HG02884 (cell line): ENCODE measurements around the gene CHD2.
"Not testable (repeated sequence)": the region's sequence is repeated elsewhere in the genome, so short reads cannot be mapped to it uniquely, and the experiment has no call there.

Experiments used
- ATAC-seq: cut with Tn5 transposase; IDR thresholded peaks from one replicate; pipeline ENCODE4 v1.9.1; 2021; ENCODE audit warnings: mild to moderate bottlenecking, moderate library complexity; ENCODE audit not compliant: unreplicated experiment

CHD2 gene

GRCh38 chr15:93060336-93061248 is 160.5 kb downstream of the CHD2 start:
- no peak for ATAC-seq

- not testable (repeated sequence) for ATAC-seq
Measured at GRCh38 chr15:93062628-93063261, 162.6 kb downstream of the CHD2 start.

- no peak for ATAC-seq
Measured at GRCh38 chr15:93063262-93063671, 163.1 kb downstream of the CHD2 start.

DNA sequence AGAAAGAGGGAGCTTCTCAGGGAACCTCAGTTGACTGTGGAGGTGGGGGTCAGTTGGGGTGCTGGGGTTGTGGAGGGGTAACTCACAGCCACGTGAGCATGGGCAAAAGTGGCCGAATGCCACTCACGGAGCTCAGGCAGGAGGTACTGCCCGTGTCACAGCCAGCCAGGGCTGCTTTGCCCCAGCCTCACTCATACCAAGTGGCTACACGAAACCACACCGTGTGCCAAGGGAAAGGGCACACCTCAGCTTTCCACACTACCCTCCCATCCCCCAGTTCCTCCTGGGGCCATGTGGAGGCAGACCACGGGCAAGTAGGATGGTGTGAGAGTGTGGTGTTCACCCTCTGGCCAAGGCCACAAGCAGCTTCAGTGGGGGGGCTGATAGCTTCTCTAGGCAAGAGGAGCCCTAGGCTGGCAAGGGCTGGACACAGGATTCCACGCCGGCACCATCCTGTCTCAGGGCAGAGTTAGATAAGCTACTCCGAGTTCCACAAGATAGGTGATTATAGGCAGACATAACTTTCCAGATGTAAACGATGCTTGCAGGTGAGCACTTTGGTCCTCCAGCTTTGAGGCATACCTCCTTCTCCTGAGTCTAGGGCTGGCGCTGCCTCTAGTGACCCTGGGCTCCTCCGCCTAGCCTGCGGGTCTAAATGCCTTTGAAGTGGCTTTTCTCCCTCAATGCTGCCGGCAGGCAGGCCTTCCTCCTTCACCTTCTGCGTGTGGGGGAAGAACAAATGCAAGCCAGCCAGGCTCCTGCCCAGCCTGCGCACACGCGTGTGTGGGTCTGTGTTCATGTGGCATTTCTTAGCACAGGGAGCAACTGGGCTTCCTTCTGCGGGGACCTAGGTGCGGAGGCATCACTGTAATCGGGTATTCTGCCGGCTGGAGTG is 163.9 kb downstream of the CHD2 start:
- no peak for ATAC-seq

DNA sequence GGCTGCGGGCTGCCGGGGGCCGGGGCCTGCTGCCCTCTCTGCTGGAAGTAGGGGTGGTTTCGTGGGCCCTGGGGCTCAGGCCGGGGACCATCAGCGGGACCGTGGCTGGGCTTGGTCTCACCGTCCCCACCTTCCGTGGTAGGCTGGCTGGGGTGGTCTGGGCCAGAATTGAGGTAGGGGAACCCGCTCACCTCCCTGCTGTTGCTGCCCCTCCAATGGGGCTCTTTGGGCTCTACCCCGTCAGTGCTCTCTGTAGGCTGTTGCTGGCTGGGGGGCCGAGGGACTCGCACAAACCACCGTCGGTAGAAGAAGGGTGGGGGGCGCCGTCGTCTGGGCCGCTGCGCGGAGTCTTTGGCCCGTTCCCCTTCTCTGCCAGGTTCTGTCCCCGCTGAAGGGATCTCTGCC is 165.5 kb downstream of the CHD2 start:
- ATAC-seq = no peak

DNA sequence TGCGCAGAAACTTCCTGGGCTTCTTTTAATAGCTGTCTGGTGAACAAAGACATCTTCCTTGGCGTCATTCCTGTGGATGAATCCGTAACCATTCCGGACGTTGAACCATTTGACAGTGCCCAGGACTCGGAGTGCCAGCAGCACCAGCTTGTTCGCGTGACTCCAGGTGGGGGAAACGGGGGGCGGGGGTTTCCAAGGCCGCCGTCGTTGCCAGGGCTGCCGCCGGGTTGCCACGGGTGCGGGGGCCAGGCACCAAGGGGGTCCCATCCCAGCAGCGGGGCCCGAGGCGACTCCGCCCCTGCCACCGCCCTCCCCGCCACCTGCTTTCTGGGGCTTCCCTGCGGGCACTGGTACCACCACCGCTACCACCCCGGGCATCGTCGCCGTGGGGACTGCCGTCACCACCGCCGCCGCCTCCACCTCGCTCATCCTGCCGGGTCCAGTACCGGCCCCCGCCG is 166.1 kb downstream of the CHD2 start:
- no peak for ATAC-seq

DNA sequence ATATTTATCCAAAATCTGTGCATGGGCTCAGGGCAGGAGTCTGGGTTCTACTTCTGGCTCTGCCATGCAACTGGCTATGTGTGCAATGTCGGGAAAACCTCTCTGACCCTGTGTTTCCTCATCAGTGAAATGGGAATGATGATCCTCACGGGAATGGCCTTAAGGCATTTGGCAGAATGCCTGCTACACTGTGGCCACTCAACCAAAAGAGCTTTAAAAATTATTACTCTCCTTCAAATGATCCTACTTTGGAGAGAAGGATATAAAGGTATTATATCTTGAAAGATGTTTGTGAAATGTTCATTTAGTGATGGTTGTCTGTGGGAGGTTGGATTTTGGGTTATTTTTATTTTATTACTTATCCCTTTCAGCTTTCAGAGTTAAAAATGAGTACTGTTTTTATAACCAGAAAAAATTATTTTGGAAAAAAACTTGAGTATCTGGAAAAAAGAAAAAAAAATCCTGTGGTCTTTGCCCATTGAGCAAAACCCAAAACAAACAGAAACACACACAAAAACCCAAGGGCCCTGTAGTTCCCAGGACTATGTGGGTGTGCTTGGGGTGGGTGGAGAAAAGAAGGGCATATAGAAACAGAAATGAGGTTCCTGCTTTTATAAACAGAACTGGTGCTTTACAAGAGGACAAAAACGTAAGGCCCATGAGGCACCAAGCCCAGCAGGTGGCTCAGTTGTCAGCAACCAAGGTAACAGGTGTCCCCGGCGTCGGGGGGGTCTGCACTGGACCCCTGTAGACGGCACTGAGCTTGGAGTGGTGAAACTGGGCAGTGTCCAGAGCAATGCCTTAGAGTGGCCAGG is 166.9 kb downstream of the CHD2 start:
- ATAC-seq = no peak

DNA sequence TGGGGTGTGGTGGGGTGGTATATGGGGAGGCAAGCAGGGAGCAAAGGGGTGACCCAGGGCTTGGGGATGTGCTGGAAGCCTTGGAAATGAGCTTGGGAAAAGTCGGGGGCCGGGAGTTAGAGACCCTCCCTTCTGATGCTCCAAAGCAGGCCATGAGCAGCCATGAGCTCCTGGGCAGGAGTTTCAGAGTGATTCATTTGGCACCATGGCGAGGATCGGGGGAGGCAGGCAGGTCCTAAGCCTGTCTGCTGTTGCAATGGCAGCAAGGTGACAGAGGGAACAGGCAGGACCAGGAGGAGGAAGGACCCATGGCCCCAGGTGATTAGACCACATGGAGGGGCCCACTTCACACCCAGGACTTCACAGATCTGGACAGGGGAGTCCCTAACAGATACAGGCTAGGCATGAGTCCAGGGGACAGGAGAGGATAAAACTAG is 167.5 kb downstream of the CHD2 start:
- no peak for ATAC-seq

DNA sequence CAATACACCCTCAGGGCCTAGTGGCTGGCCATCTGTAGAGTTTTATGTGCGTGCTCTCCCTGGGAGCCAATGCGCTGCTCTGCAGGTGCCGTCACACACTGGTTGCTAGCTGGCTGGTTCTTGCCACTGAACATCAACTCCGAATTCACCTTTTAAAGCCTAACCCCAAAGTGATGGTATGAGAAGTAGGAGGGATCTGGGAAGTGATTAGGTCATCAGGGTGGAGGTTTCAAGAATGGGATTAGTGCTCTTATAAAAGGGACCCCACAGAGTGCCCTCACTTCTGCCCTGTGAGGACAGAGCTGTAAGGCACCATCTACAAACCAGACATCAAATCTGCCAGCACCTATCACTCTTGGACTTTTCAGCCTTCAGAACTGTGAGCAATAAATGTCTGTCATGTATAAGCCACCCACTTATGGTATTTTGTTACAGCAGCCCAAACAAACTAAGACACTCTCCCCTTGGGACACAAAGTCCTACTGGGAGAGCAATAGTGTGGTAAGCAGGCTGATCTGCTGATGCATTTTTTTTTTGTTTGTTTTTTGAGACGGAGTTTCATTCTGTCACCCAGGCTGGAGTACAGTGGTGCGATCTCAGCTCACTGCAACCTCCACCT is 168.6 kb downstream of the CHD2 start:
- ATAC-seq = no peak

DNA sequence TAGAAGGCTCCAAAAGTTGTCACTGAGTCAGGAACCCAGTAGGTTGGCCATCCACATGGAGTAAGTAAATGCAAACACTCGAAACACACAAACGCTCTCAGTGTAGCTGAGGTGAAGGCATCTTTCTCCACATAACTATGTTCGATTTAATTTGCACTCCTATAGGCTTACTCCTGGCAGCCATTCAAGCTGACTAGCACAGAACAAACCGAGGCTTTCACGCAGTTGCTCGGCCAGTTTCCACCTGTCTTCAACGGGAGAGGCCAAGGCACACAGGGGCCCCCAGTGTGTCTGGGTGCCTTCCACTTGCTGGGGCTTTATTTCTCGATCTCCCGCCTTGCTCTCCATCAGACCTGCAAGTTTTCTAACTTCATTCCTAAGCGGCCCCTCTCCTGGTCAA is 170.0 kb downstream of the CHD2 start:
- no peak for ATAC-seq

DNA sequence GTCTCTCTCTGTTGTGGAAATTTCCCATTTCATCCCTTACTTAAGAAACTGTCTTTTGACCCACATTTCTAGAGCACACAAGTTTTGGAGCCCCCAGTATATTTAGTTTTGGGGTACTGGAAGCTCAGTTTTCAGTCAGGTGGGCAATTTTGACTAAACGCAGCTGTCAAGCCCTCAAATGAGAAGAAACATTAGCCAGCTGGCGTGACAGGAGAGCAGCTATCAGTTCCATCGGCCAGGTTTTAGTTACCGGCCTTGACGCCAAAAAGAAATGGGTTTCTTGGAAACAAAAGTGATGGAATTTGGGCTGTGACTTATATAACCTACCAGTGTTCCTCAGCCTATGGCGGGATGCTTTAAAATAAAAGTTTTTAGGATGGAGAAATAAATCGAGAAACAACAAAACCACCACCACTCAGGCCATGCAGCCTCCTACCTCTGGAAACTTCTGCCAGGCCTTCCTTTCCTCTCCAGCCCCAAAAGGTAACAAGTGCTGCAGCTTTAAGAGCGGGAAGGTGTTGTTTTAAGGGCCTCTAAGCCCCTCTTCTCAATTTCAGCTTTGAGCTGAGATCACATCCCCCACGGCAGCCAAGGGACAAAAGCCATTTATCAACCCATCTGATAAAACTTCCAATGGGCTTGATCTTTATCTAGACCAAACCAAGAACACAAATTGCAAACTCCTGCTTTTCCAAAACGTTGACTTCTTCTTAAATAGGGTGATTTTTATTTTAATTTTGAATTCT is 170.6 kb downstream of the CHD2 start:
- no peak for ATAC-seq

- ATAC-seq = no peak
Measured at GRCh38 chr15:93071469-93071936, 171.4 kb downstream of the CHD2 start.

DNA sequence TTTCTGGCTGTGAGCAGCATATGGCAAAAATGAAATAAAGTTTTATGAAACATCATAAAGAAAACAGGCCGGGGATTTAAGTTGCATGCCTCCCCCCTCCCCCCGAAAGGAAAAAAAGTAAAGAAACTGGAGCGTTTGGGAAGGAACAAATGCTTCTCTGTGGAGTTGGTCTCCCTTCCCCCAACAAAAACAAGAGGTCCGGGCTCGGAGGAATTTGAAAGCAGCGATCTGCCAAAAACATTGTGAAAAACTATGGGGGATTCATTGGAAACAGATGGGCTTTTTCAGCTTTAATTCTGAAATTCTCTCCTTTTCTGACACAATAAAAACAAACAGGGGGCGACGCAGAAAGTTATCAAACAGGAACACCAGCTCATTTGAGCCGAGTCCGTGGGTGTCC is 171.9 kb downstream of the CHD2 start:
- no peak for ATAC-seq

- ATAC-seq = peak; percentile 57
Measured at GRCh38 chr15:93072411-93073394, 172.6 kb downstream of the CHD2 start.

GRCh38 chr15:93073465-93073952 is 173.4 kb downstream of the CHD2 start:
- ATAC-seq = no peak

GRCh38 chr15:93074599-93074998 is 174.5 kb downstream of the CHD2 start:
- no peak for ATAC-seq

- ATAC-seq = no peak
Measured at GRCh38 chr15:93076217-93076616, 176.1 kb downstream of the CHD2 start.

- no peak for ATAC-seq
Measured at GRCh38 chr15:93076875-93077274, 176.8 kb downstream of the CHD2 start.
